ENCODE measurements around the gene RALGAPA1.
"Not testable (repeated sequence)": the region's sequence is repeated elsewhere in the genome, so short reads cannot be mapped to it uniquely, and the experiment has no call there.

The RALGAPA1 gene

DNA sequence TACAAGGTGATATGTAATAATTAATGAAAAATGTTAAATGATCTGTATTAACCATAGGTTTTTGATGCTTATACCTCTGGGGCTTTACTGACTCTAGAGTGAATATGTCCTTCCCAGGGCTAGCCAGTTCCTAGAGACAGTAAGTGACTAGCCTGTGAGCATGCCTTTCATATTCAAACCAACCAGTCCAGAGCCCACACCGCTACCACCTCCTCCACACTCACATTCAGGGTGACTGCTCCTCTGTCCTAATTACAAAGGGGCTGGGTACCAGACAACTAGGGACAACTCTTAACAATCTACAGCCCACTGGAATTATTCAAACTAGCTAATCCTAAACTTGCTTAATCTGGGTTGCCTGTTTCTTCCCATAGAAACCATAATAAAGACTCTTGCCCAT is 49.0 kb downstream of the RALGAPA1 start:
- DNase-seq = no peak

DNA sequence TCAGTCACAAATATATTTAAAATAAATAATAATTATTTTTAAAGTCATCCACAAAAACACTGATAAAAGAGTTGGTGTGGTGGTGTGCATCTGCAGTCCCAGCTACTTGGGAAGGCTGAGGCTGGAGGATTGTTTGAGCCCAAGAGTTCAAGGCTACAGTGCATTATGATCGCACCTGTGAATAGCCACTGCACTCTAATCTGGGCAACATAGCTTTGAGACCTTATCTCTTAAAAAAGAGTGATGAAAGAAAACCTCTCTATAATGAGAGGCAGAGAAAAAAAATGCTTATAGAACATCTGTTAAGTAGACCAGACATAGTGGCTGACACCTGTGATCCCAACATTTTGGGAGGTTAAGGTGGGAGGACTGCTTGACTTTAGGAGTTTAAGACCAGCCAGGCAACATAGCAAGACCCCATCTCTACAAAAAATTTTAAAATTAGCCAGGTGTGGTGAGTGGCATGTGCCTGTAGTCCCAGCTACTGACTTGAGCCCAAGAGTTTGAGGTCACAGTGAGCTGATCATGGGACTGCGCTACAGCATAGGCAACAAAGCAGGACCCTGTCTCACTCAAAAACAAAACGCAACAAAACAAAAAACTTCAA is 50.5 kb downstream of the RALGAPA1 start:
- DNase-seq = no peak

DNA sequence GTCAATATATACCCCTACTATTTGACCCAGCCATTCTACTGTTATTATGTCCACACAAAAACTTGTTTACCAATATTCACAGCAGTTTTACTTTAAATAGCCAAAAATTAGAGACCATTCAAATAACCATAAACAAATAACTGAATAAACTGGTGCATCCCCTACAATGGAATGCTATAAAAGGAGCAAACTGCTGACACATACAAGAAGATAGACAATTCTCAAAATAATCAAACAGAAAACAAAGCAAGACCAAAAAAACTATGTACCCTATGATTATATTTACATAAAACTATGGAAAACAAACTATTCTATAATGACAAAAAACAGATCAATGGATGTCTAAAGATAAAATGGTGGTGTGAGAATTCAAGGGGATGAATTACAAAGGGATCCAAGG is 54.4 kb downstream of the RALGAPA1 start:
- no peak for DNase-seq

DNA sequence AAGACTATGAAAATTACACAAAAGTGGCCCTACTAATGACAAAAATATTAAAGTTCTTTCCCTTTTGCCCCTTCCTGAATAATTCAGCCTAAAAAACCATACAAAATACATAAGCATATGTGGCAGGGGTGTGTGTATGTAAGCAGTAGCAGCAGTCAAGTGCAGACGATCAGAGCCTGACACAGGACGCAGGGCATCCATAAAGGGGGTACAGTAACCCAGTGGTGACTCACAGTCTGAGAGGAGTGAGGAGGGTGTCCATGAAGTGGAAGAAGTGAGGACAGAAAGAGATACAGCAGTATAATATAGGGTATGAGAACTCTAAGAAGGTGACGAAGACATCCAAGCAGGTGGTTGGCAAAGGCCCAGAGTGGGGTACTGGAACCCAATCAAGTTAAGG is 56.7 kb downstream of the RALGAPA1 start:
- DNase-seq = no peak

DNA sequence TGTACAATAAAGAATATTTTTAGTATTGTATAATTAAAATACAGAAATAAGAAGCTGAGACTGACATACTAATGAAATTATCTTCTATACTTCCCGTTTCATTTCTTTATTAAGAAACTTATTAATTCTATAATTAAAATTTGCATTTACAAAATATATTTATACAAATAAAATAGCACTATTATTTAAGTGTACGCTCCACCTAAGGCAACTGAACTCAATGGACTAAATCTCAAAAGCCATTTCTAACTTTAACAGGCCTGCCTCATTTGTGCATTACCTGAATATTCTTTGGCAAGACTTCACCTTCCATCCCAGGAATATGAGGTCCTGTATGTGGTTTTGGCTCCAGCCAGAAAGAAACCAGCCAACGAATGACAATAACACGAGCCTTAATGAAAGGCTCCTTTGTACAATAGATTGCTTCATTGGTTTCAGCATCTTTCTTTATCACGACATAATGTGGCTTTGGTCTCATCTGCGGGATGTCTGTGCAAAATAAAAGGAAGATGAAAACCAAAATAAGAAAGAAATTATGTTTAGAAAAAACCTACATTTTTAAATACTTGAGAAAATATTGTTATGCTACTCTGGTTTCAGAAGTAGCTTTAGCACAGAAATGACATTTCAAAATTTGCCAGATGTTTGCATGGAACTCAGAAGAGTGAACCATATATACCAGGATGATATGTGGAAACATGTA is 58.7 kb downstream of the RALGAPA1 start:
- no peak for DNase-seq

DNA sequence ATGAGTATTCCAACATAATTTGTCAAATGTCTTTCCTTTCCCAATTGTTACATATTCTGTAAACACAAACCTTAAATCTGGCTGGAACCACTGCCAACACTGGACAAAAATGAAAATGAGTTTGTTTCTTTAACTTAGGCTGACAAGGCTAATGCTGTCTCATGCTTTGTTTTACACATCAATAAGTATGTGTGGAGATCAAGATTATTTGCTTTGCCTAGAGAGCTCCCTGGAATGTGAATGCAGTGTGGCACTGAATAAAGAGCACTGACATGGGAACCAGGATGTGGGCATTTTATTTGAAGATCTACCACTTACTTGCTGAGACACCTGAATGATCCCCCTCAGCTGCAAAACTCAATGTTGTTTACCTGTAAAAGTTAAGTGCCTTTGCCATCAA is 61.7 kb downstream of the RALGAPA1 start:
- no peak for DNase-seq

DNA sequence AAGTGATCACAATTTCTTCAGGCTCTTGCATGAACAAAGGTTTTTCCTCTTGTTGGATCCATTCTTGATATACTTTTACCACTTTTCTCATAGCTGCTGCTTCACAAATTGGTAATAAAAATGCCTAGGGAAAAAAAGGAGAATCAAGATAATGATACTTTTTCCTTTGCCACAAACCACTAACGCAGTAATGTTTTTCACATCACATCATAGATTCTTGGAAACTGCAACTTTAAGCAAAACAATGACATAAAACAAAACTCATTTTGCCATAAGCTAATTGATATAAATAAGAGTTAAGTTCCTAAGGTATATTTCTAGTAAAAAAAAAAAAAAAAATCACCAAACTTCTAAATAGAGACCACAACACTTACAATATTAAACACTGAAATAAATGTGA is 66.7 kb downstream of the RALGAPA1 start:
- DNase-seq = no peak

DNA sequence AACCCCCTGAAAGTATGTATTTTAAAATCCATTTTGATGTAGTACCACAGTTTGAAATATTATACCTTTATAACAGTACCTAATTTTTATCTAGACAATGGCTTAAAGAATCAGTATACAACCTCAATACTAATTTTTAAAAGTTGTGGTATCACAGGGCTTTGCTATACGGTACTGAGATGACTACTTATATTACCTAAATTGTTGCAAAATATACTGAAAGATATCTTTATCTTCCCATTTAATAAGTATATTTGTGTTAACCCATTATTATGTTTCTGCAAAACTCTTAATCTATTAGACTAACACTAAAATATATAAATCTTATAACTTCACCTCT is 67.1 kb downstream of the RALGAPA1 start:
- DNase-seq = no peak

DNA sequence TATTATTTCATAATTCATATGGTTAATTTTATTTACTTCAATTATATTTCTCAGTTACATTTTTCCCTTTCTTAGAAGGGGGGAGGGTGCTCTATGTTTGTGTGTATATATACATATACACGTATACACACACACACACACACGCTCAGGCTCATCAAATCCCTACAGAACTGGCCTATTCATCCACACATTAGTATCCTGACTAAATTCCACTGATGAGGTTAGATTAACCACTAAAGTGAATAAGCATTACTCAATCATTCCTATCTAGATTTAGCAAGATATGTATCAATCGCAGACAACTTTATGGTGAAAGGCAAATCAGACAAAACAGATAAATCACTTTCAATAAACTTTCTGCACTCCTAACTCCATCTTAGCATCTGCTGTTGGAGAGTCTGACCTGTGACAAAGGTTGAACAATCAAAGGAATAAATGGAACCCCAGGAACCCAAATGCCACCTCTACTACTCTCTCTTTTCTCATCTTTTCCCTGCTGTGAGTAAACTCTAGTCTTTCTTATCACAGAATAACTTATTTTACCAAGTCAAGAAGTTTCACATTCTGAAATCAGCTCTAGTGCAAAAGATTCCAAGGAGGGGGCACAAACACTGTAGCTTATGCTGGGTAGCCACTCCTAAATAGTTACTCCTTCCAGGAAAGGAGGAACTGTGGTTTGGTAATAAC is 67.6 kb downstream of the RALGAPA1 start:
- no peak for DNase-seq

DNA sequence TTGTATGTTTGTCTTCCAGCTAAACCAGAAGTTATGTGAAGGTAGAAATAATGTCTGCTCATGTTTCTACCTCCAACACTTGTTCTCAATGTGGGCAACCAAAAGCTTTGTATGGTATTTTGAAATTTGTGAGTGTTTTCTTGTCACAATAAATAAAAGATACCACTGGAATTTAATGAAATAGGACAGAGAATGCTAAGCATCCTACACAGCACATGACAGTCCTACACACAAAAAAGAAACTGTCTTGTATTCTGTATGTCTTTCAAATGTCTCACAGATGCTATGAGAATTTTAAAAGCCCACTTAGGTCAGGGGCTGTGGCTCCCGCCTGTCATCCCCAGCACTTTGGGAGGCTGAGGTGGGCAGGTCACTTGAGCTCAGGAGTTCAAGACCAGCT is 68.9 kb downstream of the RALGAPA1 start:
- DNase-seq = no peak

DNA sequence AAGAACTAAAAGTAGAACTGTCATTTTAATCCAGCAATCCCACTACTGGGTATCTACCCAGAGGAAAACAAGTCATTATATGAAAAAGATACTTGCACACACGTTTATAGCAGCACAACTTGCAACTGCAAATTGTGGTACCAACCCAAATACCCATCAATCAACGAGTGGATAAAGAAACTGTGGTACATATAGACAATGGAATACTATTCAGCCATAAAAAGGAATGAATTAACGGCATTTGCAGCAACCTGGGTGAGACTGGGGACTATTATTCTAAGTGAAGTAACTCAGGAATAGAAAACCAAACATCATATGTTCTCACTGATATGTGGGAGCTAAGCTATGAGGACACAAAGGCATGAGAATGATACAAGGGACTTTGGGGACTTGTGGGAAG is 73.9 kb downstream of the RALGAPA1 start:
- not testable (repeated sequence) for DNase-seq

DNA sequence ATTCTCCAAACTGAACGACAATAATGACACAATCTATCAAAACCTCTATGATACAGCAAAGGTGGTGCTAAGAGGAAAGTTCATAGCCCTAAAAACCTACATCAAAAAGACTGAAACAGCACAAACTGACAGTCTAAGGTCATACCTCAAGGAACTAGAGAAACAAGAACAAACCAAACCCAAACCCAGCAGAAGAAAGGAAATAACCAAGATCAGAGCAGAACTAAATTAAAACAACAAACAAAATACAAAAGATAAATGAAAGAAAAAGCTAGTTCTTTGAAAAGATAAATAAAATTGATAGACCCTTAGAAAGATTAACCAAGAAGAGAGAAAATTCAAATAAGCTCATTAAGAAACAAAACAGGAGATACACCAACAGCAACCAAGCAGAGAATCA is 75.6 kb downstream of the RALGAPA1 start:
- not testable (repeated sequence) for DNase-seq

DNA sequence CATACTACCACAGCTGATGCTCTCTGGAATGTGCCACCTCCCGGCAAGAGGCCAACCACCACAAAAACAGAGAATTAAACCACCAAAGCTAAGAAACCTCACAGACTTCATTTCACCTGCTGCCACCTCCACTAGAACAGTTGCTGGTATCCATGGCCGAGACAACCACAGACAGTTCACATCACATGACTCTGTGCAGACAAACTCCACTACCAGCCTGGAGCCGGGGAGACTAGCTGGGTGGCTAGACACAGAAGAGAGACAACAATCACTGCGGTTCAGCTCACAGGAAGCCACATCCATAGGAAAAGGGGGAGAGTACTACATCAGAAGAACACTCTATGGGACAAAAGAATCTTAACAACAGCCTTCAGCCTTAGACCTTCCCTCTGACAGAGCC is 78.2 kb downstream of the RALGAPA1 start:
- DNase-seq = no peak

DNA sequence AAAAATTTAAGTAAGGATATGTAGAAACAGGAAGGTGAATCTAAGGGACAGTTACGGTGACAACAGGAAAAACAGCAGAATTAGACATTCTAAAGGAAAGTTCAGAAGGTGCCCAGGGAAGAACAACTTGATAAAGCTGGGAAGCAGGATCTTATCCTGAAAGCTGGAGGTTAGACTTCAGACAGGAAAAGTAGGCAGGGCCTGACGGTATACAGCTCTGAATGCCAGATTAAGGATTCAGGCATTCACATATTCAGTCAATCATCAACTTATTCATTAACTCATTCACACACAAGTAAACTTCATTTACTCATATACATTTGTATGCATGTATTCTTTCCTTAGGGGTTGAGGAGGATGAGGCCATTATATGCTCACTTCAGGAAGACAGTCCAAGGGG is 81.3 kb downstream of the RALGAPA1 start:
- DNase-seq = no peak

DNA sequence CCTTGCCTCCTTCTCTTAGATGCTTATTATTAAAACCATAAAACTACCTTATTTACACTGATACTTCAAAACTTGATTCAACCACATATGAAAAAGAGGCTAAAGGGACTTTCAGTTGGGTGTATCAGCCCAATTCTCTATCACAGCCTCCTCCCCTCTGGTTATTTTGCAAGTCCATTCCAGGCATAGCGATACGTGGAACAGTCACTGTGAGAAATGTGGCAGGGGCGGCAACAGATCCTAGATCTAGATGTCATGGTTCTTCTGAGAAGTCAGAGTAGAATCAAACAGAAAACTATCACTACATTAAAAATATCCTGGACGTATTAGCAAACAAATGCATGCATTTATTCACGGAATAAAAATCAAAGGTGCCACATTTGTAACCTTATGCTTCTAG is 83.2 kb downstream of the RALGAPA1 start:
- no peak for DNase-seq

DNA sequence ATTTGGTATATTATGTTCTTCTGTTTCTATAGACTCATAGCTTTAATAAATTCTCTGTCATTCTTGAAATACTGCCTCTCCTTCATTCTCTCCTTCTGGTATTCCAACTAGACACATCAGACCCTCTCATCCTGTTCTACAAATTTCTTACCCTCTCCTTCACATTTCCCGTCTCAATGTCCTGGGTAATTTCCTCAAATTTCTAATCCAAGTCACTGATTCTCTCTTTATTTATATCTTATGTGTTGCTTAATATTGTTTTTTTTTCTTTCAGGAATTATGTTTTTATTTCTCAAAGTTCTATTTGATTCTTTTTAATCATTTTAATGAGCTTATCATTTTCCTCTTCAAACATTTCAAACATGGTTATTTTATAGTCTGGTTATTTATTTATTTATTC is 94.0 kb downstream of the RALGAPA1 start:
- DNase-seq = no peak

DNA sequence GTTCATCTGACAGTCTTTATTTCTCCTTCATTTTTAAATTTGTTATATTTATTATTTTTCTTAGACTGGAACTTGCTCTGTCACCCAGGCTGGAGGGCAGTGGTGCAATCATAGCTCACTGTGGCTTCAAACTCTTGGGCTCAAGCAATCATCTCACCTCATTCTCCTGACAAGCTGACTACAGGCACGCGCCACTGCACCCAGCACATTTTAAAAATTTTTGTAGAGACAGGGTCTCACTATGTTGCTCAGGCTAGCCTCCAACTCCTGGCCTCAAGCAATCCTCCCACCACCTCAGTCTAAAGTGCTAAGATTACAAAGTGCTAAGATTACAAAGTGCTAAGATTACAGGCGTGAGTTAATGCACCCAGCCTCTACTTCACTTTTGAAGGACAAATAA is 96.6 kb downstream of the RALGAPA1 start:
- no peak for DNase-seq

DNA sequence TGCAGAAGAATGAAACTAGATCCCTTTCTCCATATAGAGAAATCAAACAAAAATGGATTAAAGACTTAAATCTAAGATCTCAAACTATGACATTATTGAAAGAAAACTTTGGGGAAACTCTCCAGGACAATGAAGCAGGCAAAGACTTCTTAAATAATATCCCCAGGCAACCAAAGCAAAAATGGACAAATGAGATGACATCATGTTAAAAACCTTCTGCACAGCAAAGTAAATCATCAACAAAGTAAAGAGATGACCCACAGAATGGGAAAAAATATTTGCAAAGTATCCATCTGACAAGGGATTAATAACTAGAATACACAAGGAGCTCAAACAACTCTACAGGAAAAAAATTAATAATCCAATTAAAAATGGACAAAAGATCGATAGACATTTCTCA is 101.0 kb downstream of the RALGAPA1 start:
- no peak for DNase-seq

DNA sequence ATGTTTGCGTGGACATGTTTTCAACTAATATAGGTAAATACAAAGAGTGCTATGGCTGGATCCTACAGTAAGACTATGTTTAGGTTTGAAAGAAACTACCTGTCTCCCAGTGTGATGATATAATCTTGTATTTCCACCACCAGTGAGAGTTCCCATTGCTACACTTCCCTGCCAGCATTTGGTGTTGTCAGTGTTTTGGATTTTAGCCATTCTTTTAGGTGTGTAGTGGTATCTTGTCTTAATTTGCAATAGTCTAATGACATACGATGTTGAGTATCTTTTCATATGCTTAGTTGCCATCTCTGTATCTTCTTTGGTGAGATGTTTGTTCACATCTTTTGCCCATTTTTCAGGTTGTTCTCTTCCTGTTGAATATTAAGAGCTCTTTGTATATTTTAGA is 103.5 kb downstream of the RALGAPA1 start:
- no peak for DNase-seq

DNA sequence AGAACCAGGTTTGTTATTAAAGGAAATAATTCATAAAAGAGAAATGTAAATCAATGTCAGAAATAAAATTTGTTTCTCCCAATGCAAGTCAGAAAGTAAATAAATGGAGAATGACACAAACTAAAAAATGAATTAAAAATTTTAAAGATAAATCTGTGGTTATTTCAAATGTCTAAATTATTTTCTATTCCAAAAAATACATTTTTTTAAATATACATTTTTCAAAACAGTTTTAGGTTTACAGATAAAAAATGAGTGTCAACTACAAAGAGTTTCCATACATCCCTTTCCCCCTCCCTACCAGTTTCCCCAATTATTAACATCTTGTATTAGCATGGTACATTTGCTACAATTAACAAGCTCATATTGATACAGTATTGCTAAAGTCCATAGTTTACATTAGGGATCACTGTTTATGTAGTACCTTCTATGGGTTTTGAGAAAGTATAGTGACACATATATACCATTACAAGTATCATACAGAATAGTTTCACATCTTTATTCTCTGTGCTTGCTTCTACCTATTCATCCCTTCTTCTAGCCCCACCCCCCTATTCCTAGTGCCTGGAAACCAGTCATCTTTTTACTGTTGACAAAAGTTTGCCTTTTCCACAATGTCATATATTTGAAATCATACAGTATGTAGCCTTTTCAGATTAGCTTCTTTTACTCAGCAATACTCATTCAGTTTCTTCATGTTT is 104.2 kb downstream of the RALGAPA1 start:
- DNase-seq = no peak

DNA sequence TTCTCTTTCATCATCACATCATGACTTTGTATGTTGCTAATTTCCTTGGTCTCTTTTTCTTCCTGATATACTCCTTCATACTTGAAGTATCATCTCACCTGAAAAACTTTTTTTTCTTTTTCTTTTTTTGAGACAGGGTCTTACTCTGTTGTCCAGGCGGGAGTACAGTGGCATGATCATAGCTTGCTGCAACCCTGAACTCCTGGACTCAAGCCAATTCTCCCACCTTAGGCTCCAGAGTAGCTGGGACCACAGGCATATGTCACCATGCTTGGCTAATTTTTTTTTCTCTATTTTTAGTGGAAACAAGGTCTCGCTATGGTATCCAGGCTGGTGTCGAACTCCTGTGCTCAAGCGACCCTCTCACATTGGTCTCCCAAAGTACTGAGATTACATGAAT is 107.6 kb downstream of the RALGAPA1 start:
- DNase-seq = no peak

DNA sequence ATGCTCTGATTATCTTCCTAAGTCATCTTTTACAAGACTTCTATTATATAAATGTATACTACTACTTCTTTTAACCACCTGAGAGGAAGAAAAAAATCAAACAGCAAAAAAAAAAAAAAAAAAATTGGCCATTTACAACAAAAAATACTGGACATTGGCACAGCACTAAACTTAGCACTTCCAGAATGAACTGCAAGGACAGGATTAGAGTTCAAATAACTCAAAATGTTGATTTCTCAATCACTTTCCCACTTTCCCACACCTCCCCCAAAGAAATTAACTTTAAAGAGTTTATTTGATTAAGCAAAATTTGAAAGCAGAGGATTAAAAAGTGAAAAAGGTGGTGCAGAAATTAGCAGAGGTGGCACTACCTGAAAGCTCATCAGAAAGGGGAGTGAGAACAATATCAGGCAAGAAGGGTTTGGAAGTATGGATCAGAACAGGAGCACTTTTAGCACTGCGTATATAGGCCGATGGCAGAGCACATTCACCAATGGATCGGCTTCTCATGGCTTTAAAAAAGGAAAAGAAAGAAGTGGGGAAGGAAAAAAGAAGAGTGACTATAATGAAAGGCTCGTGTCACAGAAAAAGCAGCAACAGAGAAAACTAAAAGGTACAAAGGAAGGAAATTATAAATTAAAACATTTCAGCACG is 109.2 kb downstream of the RALGAPA1 start:
- DNase-seq = no peak

DNA sequence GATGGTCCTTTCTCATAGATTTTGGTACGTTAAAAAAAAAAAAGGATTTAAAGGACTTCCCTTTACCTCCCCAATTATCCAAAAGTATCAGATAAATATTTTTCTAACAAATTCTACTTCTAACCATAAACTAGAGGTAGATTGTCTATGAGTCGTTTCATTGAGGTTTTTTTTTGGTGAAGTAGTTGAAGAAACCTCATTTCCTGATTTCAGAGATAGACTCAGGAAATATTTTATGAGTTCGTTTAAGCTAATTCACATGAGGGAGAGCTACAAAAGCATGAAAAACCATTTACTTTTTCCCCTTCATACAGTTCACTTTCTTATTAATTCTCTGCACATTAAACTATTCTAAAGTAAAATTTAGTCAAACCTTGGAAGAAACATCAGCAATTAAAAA is 112.5 kb downstream of the RALGAPA1 start:
- no peak for DNase-seq

DNA sequence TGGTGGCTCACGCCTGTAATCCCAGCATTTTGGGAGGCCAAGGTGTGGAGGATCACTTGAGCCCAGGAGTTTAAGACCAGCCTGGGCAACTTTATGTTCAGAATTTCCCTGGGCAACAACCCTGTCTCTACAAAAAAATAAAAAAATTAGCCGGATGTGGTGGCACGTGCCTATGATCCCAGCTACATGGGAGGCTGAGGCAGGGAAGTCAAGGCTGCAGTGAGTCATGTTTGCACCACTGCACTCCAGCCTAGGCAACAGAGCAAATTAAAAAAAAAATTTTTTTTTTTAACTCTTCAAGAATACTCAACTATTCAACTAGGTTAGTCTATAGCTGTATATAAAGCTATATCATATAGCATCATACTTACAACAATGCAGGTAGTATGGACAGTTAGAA is 113.0 kb downstream of the RALGAPA1 start:
- no peak for DNase-seq
